SH-SY5Y (cell line): Measurements from ENCODE around the gene BBS9.

ENCODE experiments used
- GATA2 ChIP-seq: IDR thresholded peaks from 2 replicates; pipeline ENCODE4 v1.6.1; 2011; ENCODE audit warnings: mild to moderate bottlenecking, low read depth, low read length
- GATA3 ChIP-seq: IDR thresholded peaks from 2 replicates; pipeline ENCODE4 v1.6.1; 2011; ENCODE audit warnings: low read depth, mild to moderate bottlenecking, low read length, moderate library complexity

GRCh38 chr7:33624215-33624614, 494.9 kb downstream of the BBS9 start:
- no peak for TF ChIP-seq GATA3
- TF ChIP-seq GATA2 = no peak
